IMR-90 (cell line): ENCODE results near the gene SVIL. TPM values are rescaled to one million over a fixed set of nuclear protein-coding genes. Genes with fewer than 3 reads are reported as not detected.

ENCODE experiments used
- CTCF ChIP-seq: conservative IDR thresholded peaks from 2 replicates; pipeline ENCODE4 v1.5.1; 2012; ENCODE audit warnings: mild to moderate bottlenecking, low read depth, low read length, improper control_type of control experiment
- polyA plus RNA-seq, 3 experiments: library from polyadenylated mRNA; depleted of rRNA; stranded (reverse); fragments of >200 nt; gene quantifications; 2 replicates each; pipeline ENCODE4 v1.2.3, GENCODE V29; 2012; ENCODE audit warnings: low replicate concordance in 1 of 3
- total RNA-seq: library from RNA; depleted of rRNA; stranded (reverse); fragments of >200 nt; gene quantifications from 2 replicates; pipeline ENCODE4 v1.2.3, GENCODE V29; 2012

The SVIL gene
- total and polyA plus RNA-seq, 2 of the 4 experiments (the other 2 are of a cell fraction) = 11.5 to 11.6 TPM

GRCh38 chr10:29590915-29591650 lies 43.7 kb downstream of the SVIL start (continued):
- no peak for TF ChIP-seq CTCF
